Testis (tissue), 3 donors: ENCODE measurements around the gene RNF223. TPM values are rescaled to one million over a fixed set of nuclear protein-coding genes. Genes with fewer than 3 reads are reported as not detected.
A peak's percentile ranks its signal among the peaks of the same experiment; 100 is the strongest.

Experiments used
- DNase-seq: peaks from one replicate; pipeline ENCODE4 v3.0.0-alpha.2; 2019
- H3K27ac ChIP-seq, 2 donors: fragments of 200-600 bp; sonication (generic); one replicate each; pipeline ENCODE4 v1.5.1; 2019
- H3K27me3 ChIP-seq: fragments of 200-600 bp; sonication (generic); one replicate; pipeline ENCODE4 v1.5.1; 2019
- H3K36me3 ChIP-seq: fragments of 200-600 bp; sonication (generic); one replicate; pipeline ENCODE4 v1.5.1; 2017; ENCODE audit warnings: low read depth; ENCODE audit errors: missing control alignments
- H3K4me1 ChIP-seq: fragments of 200-600 bp; sonication (generic); one replicate; pipeline ENCODE4 v1.5.1; 2019
- H3K4me3 ChIP-seq, 2 donors: fragments of 200-600 bp; sonication (generic); one replicate each; pipeline ENCODE4 v1.5.1; 2017 to 2019
- H3K9me3 ChIP-seq: fragments of 200-600 bp; sonication (generic); one replicate; pipeline ENCODE4 v1.5.1; 2017
- CTCF ChIP-seq, 3 experiments: fragments of 450-650 bp in 2 of 3; fragments of 200-600 bp in 1 of 3; sonication (generic) in 1 of 3; IDR thresholded peaks; one replicate each; pipeline ENCODE4 v1.5.1; 2016 to 2019; ENCODE audit warnings: antibody characterized with exemption in 3 of 3, mild to moderate bottlenecking in 2 of 3, moderate library complexity in 1 of 3
- POLR2A ChIP-seq: fragments of 450-650 bp; IDR thresholded peaks from one replicate; pipeline ENCODE4 v1.6.1; 2017; ENCODE audit warnings: antibody characterized with exemption, mild to moderate bottlenecking, moderate library complexity
- WGBS, 2 donors: methylation state at CpG; one replicate each; pipeline ENCODE4 v1.1.5; 2018; 5-methylcytosine and 5-hydroxymethylcytosine counted together
- intact Hi-C: fragments of 100-400 bp; cut with DNase I; formaldehyde crosslinking; loops from one replicate; pipeline ENCODE4 v1.15.1; 2023; ENCODE audit warnings: low total_unique reads
- polyA plus RNA-seq: library from polyadenylated mRNA; stranded (reverse); fragments of 350-450 nt; fragmentation: Illumina TruSeq; extraction: RNeasy Lipid Tissue Mini Kit (QIAGEN cat#74804); gene quantifications from one replicate; pipeline ENCODE4 v1.2.3, GENCODE V29; 2014; ENCODE audit warnings: low read depth, low replicate concordance; ENCODE audit not compliant: insufficient read depth
- total RNA-seq, 2 donors: library from RNA; depleted of rRNA; stranded (reverse); fragments of >200 nt; gene quantifications; one replicate each; pipeline ENCODE4 v1.2.3, GENCODE V29; 2016

The RNF223 gene
- total and polyA plus RNA-seq, 3 donors from 2014 or later, result 0.19 to 0.31 TPM; not detected in 1

GRCh38 chr1:1117469-1117831, 43.3 kb upstream of the RNF223 start:
- Histone ChIP-seq H3K27ac (no peak overlapping the region), H3K9me3 (no peaks in the 10 kb centered on the region), H3K27me3 (no peaks in the 10 kb centered on the region), H3K36me3 (no peaks in the 10 kb centered on the region), H3K4me1 (no peaks in the 10 kb centered on the region), H3K4me3 (no peak overlapping the region)
- intact Hi-C loops, result no loop called here
- WGBS, 2 donors, result 55 to 57% methylated on average over 19 to 20 of the region's 20 CpGs
- TF ChIP-seq POLR2A, result no peak
- TF ChIP-seq CTCF (IDR thresholded peaks at IDR 0.05), result no peak
- no peak for DNase-seq

DNA sequence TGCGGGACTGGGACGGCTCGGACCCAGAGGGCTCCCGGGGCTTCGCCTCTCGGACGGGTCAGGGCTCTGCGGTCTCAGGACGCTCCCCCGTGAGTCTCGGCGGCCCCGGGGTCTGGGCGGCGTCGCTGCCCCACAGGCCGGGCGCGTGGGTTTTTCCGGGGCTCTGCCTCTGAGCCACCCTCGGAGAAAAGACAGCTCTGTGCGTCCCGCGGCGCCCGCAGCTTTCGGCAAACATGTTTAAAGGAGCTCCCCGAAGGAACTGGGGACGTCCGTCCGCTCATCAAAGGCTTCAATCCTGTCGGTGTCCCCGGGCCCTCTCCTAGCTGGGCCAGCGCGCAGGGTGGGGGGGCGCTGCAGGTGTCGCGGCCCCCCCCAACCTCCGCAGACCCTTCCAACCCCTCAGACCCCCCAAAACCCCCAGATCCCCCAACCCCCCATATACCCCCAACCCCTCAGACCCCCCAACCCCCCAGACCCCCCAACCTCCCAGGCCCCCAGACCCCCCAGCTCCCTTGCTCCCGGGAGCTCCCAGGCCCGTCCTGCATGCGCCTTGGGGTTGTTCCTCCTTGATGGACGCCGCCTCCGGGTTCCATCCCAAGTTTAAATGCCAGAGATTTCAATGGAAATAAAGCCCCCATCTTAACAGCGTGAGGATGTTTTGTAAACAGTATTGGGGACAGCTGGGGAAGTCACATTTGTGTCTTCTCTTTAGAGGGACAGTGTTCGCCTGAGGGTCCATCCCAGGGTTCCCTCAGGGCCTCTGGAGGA, 42.8 kb upstream of the RNF223 start:
- WGBS, 2 donors, result 7 to 26% methylated on average over 7 to 44 of the region's 47 CpGs
- Histone ChIP-seq H3K27me3 (no peaks in the 10 kb centered on the region), H3K27ac (no peak overlapping the region), H3K4me3 (peak overlapping the region; percentile 81 to 92), H3K9me3 (no peaks in the 10 kb centered on the region), H3K4me1 (no peaks in the 10 kb centered on the region), H3K36me3 (no peaks in the 10 kb centered on the region)
- intact Hi-C loops, result no loop called here
- DNase-seq, result no peak
- no peak for TF ChIP-seq CTCF (IDR thresholded peaks at IDR 0.05)
- no peak for TF ChIP-seq POLR2A

- TF ChIP-seq CTCF (IDR thresholded peaks at IDR 0.05) (peak in 2 of 3 experiments; percentile 12 to 32), POLR2A (no peak)
- Histone ChIP-seq H3K27me3 (no peaks in the 10 kb centered on the region), H3K9me3 (no peaks in the 10 kb centered on the region), H3K4me3 (peak within 1 kb of the TSS; percentile 81 to 92), H3K27ac (peak within 1 kb of the TSS; percentile 59 to 83), H3K4me1 (no peaks in the 10 kb centered on the region), H3K36me3 (no peaks in the 10 kb centered on the region)
- 0 to 3% methylated on average over 11 to 73 of the region's 128 CpGs for WGBS, 2 donors
- peak; percentile 99 for DNase-seq
- intact Hi-C loops, result no loop called here
Measured at GRCh38 chr1:1115786-1116700, 41.9 kb upstream of the RNF223 start, which contains the start of gene C1orf159. Gene C1orf159 (minus strand): TSS chr1:1116089. CDS start chr1:1091543, 24,546 bp downstream.

- intact Hi-C loops, result no loop called here
- no peak for DNase-seq
Measured at GRCh38 chr1:1115136-1115785, 41.2 kb upstream of the RNF223 start.

More at GRCh38 chr1:1115136-1115785, 41.2 kb upstream of the RNF223 start:
- WGBS, 2 donors, result 1 to 4% methylated on average over 23 to 35 of the region's 41 CpGs
- no peaks in the 10 kb centered on the region for H3K36me3 ChIP-seq
- TF ChIP-seq CTCF (IDR thresholded peaks at IDR 0.05), result no peak
- TF ChIP-seq POLR2A, result no peak
- peak overlapping the region; percentile 59 to 83 for H3K27ac ChIP-seq
- H3K9me3 ChIP-seq, result no peaks in the 10 kb centered on the region
- no peaks in the 10 kb centered on the region for H3K27me3 ChIP-seq
- H3K4me1 ChIP-seq, result no peaks in the 10 kb centered on the region
- H3K4me3 ChIP-seq, result peak overlapping the region; percentile 81 to 92
